HepG2 (cell line): ENCODE data around the gene FAM162A. TPM values are rescaled to one million over a fixed set of nuclear protein-coding genes. Genes with fewer than 3 reads are reported as not detected.

Experiments used
- AKAP8 ChIP-seq: sonication (generic); formaldehyde crosslinking; IDR thresholded peaks from 2 replicates; pipeline ENCODE4 v1.5.1; 2020; ENCODE audit warnings: mild to moderate bottlenecking, missing genetic modification reagents
- CBX2 ChIP-seq, 2 experiments: fragments of 200-600 bp in 1 of 2; sonication (generic); formaldehyde crosslinking in 1 of 2; IDR thresholded peaks; 2 replicates each; pipeline versions ENCODE4 v1.7.0 to v1.8.1; 2018 to 2022; ENCODE audit warnings: low read depth in 2 of 2, low read length in 1 of 2, mild to moderate bottlenecking in 1 of 2, missing genetic modification reagents in 1 of 2
- CCDC6 ChIP-seq: sonication (generic); formaldehyde crosslinking; IDR thresholded peaks from 2 replicates; pipeline ENCODE4 v1.8.1; 2022; ENCODE audit warnings: mild to moderate bottlenecking, missing genetic modification reagents, moderate library complexity
- HOXA3 ChIP-seq: sonication (generic); formaldehyde crosslinking; IDR thresholded peaks from 2 replicates; pipeline ENCODE4 v1.5.0; 2020; ENCODE audit warnings: missing genetic modification reagents
- IKZF1 ChIP-seq: fragments of 450-650 bp; IDR thresholded peaks from 2 replicates; pipeline ENCODE4 v1.7.1; 2016
- KAT8 ChIP-seq: IDR thresholded peaks from 2 replicates; pipeline ENCODE4 v1.6.1; 2016; ENCODE audit warnings: missing genetic modification reagents, missing compliant biosample characterization
- NFAT5 ChIP-seq: sonication (generic); formaldehyde crosslinking; IDR thresholded peaks from 2 replicates; pipeline ENCODE4 v1.4.0; 2020; ENCODE audit warnings: missing genetic modification reagents
- NFYB ChIP-seq: sonication (generic); formaldehyde crosslinking; IDR thresholded peaks from 2 replicates; pipeline ENCODE4 v1.4.0; 2020; ENCODE audit warnings: missing genetic modification reagents
- PAX8 ChIP-seq: sonication (generic); formaldehyde crosslinking; IDR thresholded peaks from 2 replicates; pipeline ENCODE4 v1.8.0; 2022; ENCODE audit warnings: mild to moderate bottlenecking, missing genetic modification reagents, borderline replicate concordance
- RFX5 ChIP-seq: IDR thresholded peaks from 2 replicates; pipeline ENCODE4 v1.6.1; 2011; ENCODE audit warnings: low read depth, low read length, improper control_type of control experiment
- SALL1 ChIP-seq: sonication (generic); formaldehyde crosslinking; IDR thresholded peaks from 2 replicates; pipeline ENCODE4 v1.8.0; 2022; ENCODE audit warnings: mild to moderate bottlenecking, missing genetic modification reagents
- SNAPC2 ChIP-seq: sonication (generic); formaldehyde crosslinking; IDR thresholded peaks from 2 replicates; pipeline ENCODE4 v1.8.1; 2022; ENCODE audit warnings: mild to moderate bottlenecking, missing genetic modification reagents
- SOX6 ChIP-seq, 2 experiments: fragments of 450-650 bp in 1 of 2; sonication (generic) in 1 of 2; formaldehyde crosslinking in 1 of 2; IDR thresholded peaks; 2 replicates each; pipeline versions ENCODE4 v1.4.0 to v1.6.1; 2017 to 2020; ENCODE audit warnings: antibody characterized with exemption in 1 of 2, mild to moderate bottlenecking in 1 of 2, missing genetic modification reagents in 1 of 2
- ZC3H13 ChIP-seq: sonication (generic); formaldehyde crosslinking; IDR thresholded peaks from 2 replicates; pipeline ENCODE4 v1.8.1; 2023; ENCODE audit warnings: mild to moderate bottlenecking, missing genetic modification reagents, moderate library complexity
- ZFP36 ChIP-seq: fragments of 150-350 bp; IDR thresholded peaks from 2 replicates; pipeline ENCODE4 v1.6.1; 2018; ENCODE audit warnings: borderline replicate concordance, low read length, low read depth; ENCODE audit not compliant: partially characterized antibody
- ZNF224 ChIP-seq: sonication (generic); formaldehyde crosslinking; IDR thresholded peaks from 2 replicates; pipeline ENCODE4 v1.5.0; 2020; ENCODE audit warnings: mild to moderate bottlenecking, missing genetic modification reagents
- ZNF382 ChIP-seq: sonication (generic); formaldehyde crosslinking; IDR thresholded peaks from 2 replicates; pipeline ENCODE4 v1.5.0; 2020; ENCODE audit warnings: missing genetic modification reagents, mild to moderate bottlenecking, borderline replicate concordance
- polyA plus RNA-seq, 8 experiments: library from polyadenylated mRNA; depleted of rRNA in 3 of 8; stranded (reverse) in 7 of 8; unstranded in 1 of 8; fragments of >200 nt; fragmentation: Illumina TruSeq in 4 of 8; extraction: Trizol in 4 of 8; gene quantifications; 2 replicates each; pipeline versions ENCODE4 v1.2.1 to v1.2.3, GENCODE V29; 2011 to 2016; ENCODE audit warnings: low read depth in 4 of 8, missing spikeins in 1 of 8, mixed read lengths in 1 of 8; ENCODE audit not compliant: insufficient read depth in 1 of 8
- total RNA-seq, 5 experiments: library from RNA; depleted of rRNA; stranded (reverse); fragments of >200 nt; fragmentation: Illumina TruSeq; extraction: Trizol; gene quantifications; 2 replicates each; pipeline ENCODE4 v1.2.3, GENCODE V29; 2016; ENCODE audit warnings: low read depth in 1 of 5
- TF ChIP-seq, protein P1 (sequence below): sonication (generic); formaldehyde crosslinking; IDR thresholded peaks from 2 replicates; pipeline ENCODE4 v1.4.0; 2020; ENCODE audit warnings: missing genetic modification reagents

Gene FAM162A
- total and polyA plus RNA-seq, 2 of the 13 experiments (the other 11 are each of a cell fraction or from before 2014, with no cell fraction given), result 115 to 155 TPM

GRCh38 chr3:122383771-122384697 is at the start of gene FAM162A (continued):
- no peak for TF ChIP-seq ZFP36
- TF ChIP-seq NFYB (CRISPR knock-in tag), result 0 out of 2 replicates have a peak, but pooled peaks have one; percentile 31
- peak; percentile 87 for TF ChIP-seq KAT8 (CRISPR knock-in tag)
- TF ChIP-seq ZC3H13, result peak; percentile 56; the same call in 1 of the 2 replicates
- TF ChIP-seq SOX6 (IDR thresholded peaks at IDR 0.05), result no peak
- peak; percentile 77 for TF ChIP-seq SOX6 (CRISPR knock-in tag; IDR thresholded peaks at IDR 0.05)
- TF ChIP-seq CCDC6, result peak; percentile 91
- TF ChIP-seq NFAT5 (CRISPR knock-in tag), result peak; percentile 33; the same call in 1 of the 2 replicates
- TF ChIP-seq HOXA3 (CRISPR knock-in tag), result peak; percentile 96
- no peak for TF ChIP-seq SNAPC2 (CRISPR knock-in tag)
- TF ChIP-seq ZNF382, result no peak
- TF ChIP-seq CBX2 (IDR thresholded peaks at IDR 0.05; ENCODE audit: low read depth, low read length), result no peak
- TF ChIP-seq CBX2 (CRISPR knock-in tag; IDR thresholded peaks at IDR 0.05; ENCODE audit: low read depth), result no peak
- TF ChIP-seq RFX5, result peak; percentile 45; the same call in 1 of the 2 replicates
- TF ChIP-seq PAX8, result no peak
- TF ChIP-seq, protein P1, sequence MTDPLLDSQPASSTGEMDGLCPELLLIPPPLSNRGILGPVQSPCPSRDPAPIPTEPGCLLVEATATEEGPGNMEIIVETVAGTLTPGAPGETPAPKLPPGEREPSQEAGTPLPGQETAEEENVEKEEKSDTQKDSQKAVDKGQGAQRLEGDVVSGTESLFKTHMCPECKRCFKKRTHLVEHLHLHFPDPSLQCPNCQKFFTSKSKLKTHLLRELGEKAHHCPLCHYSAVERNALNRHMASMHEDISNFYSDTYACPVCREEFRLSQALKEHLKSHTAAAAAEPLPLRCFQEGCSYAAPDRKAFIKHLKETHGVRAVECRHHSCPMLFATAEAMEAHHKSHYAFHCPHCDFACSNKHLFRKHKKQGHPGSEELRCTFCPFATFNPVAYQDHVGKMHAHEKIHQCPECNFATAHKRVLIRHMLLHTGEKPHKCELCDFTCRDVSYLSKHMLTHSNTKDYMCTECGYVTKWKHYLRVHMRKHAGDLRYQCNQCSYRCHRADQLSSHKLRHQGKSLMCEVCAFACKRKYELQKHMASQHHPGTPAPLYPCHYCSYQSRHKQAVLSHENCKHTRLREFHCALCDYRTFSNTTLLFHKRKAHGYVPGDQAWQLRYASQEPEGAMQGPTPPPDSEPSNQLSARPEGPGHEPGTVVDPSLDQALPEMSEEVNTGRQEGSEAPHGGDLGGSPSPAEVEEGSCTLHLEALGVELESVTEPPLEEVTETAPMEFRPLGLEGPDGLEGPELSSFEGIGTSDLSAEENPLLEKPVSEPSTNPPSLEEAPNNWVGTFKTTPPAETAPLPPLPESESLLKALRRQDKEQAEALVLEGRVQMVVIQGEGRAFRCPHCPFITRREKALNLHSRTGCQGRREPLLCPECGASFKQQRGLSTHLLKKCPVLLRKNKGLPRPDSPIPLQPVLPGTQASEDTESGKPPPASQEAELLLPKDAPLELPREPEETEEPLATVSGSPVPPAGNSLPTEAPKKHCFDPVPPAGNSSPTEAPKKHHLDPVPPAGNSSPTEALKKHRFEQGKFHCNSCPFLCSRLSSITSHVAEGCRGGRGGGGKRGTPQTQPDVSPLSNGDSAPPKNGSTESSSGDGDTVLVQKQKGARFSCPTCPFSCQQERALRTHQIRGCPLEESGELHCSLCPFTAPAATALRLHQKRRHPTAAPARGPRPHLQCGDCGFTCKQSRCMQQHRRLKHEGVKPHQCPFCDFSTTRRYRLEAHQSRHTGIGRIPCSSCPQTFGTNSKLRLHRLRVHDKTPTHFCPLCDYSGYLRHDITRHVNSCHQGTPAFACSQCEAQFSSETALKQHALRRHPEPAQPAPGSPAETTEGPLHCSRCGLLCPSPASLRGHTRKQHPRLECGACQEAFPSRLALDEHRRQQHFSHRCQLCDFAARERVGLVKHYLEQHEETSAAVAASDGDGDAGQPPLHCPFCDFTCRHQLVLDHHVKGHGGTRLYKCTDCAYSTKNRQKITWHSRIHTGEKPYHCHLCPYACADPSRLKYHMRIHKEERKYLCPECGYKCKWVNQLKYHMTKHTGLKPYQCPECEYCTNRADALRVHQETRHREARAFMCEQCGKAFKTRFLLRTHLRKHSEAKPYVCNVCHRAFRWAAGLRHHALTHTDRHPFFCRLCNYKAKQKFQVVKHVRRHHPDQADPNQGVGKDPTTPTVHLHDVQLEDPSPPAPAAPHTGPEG (CRISPR knock-in tag), result no peak
- TF ChIP-seq AKAP8 (CRISPR knock-in tag), result peak; percentile 85; the same call in 1 of the 2 replicates
- TF ChIP-seq IKZF1, result no peak
- peak; percentile 97 for TF ChIP-seq SALL1 (CRISPR knock-in tag)
- peak; percentile 80; the same call in 1 of the 2 replicates for TF ChIP-seq ZNF224
